ENCODE data around the gene TIPIN.

TIPIN gene

DNA sequence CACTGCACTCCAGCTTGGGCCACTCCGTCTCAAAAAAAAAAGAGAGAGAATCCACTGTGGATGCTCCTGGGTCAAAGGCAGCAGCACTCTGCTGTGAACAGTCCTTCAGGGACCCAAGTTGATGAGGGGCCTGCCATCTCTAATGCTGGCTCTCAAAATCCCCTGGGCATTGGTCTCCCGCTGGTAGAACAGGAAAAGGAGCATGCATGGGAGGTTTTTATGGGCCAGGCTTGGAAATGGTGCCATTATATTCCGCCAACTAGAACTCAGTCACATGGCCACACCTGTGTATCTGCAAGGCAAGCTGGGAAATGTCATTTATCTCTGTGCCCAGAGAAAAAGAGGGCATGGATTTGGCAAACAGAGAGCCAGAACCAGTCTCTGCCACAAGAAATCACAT, 66.5 kb downstream of the TIPIN start:
- TF ChIP-seq, protein P1, sequence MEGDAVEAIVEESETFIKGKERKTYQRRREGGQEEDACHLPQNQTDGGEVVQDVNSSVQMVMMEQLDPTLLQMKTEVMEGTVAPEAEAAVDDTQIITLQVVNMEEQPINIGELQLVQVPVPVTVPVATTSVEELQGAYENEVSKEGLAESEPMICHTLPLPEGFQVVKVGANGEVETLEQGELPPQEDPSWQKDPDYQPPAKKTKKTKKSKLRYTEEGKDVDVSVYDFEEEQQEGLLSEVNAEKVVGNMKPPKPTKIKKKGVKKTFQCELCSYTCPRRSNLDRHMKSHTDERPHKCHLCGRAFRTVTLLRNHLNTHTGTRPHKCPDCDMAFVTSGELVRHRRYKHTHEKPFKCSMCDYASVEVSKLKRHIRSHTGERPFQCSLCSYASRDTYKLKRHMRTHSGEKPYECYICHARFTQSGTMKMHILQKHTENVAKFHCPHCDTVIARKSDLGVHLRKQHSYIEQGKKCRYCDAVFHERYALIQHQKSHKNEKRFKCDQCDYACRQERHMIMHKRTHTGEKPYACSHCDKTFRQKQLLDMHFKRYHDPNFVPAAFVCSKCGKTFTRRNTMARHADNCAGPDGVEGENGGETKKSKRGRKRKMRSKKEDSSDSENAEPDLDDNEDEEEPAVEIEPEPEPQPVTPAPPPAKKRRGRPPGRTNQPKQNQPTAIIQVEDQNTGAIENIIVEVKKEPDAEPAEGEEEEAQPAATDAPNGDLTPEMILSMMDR (IDR thresholded peaks at IDR 0.05; ENCODE audit: borderline replicate concordance, insufficient read depth, low read depth, low read length): no peak
- H3K4me3 ChIP-seq (ENCODE audit: low read depth, low read length): no peak overlapping the region

DNA sequence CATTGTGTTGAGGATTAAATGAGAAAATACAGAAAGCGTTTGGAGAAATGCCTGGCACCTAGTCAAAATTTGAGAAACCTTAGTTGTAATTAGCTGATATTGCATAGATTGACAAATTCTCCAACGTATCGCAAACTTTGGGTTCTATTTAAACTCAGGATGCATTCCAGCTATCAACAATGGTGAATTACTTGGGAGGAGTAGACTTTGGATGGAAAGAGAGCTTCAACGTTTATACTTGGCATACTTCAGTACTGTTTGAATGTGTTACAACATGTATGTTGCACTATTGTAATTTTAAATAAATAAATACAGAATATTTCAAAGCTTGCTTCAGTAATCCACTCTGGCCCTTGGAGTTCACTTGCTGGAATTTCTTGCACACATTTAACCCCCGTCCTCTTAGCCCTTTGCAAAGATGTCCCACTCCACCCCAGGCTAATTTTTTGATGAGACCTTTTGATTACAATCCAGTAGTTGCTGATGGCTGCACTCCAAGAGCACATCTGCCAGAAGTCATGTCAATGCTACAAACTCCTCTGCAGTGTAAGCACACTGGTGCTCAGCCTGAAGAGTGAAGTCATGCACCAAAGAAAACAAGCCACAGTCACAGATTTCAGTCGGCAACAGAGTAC, 67.8 kb downstream of the TIPIN start:
- TF ChIP-seq, protein P1 (IDR thresholded peaks at IDR 0.05; ENCODE audit: borderline replicate concordance, insufficient read depth, low read depth, low read length): no peak

DNA sequence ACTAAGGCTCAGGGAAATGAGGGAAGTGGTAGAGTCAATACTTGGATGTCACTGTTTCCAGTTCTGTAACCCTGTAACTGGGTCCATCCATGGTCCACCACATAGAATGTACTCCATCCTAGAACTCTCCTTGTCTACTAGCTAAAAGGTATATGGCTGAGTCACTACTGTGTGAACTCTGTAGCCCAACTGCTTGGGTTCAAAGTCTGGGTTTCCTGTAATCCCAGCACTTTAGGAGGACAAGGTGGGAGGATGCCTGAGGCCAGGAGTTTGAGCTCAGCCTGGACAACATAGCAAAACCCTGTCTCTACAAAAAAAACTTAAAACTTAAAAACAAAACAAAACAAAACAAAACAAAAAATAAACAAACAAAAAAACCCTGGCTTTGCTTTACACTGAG, 68.4 kb downstream of the TIPIN start:
- TF ChIP-seq, protein P1 (IDR thresholded peaks at IDR 0.05; ENCODE audit: borderline replicate concordance, insufficient read depth, low read depth, low read length): no peak
- H3K4me3 ChIP-seq (ENCODE audit: low read depth, low read length): no peak overlapping the region

More for the DNA sequence above, 67.8 kb downstream of the TIPIN start:
- no peak overlapping the region for H3K4me3 ChIP-seq (ENCODE audit: low read depth, low read length)

DNA sequence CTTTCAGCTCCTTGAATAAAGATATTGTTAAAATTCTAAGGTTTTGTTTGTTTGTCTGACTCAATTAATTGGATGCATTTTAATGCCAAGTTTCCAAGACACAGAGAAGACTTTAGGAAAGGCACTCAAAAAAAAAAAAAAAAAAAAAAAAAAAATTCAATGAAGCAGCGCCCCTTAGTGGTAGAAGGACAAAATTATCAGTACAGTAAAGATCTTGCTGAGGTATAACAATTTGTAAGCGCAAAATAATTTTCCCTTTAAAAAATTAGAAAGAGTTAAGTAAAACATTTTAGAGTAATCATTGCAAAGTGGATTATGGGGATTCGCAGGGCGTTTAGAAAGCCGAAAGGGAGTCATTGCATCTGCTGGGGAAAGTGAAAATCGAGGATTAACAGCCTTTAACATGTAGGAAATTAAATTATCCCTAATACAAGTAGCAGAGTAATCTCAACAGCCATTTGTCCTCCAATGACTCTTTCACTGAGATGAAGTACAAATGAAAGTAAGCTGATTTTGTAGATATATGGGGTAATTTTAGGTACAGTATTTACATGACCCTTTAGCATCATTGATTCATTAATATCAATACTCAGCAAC, 68.9 kb downstream of the TIPIN start:
- H3K4me3 ChIP-seq (ENCODE audit: low read depth, low read length): no peak overlapping the region
- TF ChIP-seq, protein P1 (IDR thresholded peaks at IDR 0.05; ENCODE audit: borderline replicate concordance, insufficient read depth, low read depth, low read length): peak; percentile 37; the same call in 1 of the 2 replicates
